Activated CD8-positive, alpha-beta T cell treated with anti-CD3 and anti-CD28 coated beads for 36 hours (primary cell): ENCODE data around the gene CNTNAP2. TPM values are rescaled to one million over a fixed set of nuclear protein-coding genes. Genes with fewer than 3 reads are reported as not detected.

Experiments used
- ATAC-seq: fragments of 200-7000 bp; cut with Tn5 transposase; one replicate; pipeline ENCODE4 v1.10.0; 2021; ENCODE audit warnings: mild to moderate bottlenecking, moderate library complexity
- CTCF ChIA-PET: fragments of 350-600 bp; sonication (Branson Sonifier 250); formaldehyde crosslinking; loops from one replicate; lab custom pipeline; 2021; ENCODE audit warnings: antibody characterized with exemption; lab: Charles Lee
- POLR2A ChIA-PET: fragments of 350-600 bp; sonication (Branson Sonifier 250); formaldehyde crosslinking; loops from one replicate; lab custom pipeline; 2021; ENCODE audit warnings: antibody characterized with exemption; lab: Charles Lee
- DNase-seq: peaks from one replicate; pipeline ENCODE4 v3.0.0-alpha.2; 2020
- H3K27ac Mint-ChIP-seq: one replicate; pipeline ENCODE4 v1.8.0; 2021; ENCODE audit warnings: mild to moderate bottlenecking, mixed read lengths
- H3K27me3 Mint-ChIP-seq: one replicate; pipeline ENCODE4 v1.8.0; 2021; ENCODE audit warnings: mixed read lengths
- H3K36me3 Mint-ChIP-seq: one replicate; pipeline ENCODE4 v1.8.0; 2021; ENCODE audit warnings: low read depth, mixed read lengths
- H3K4me1 Mint-ChIP-seq: one replicate; pipeline ENCODE4 v1.8.0; 2021; ENCODE audit warnings: low read depth, mixed read lengths
- H3K4me3 Mint-ChIP-seq: one replicate; pipeline ENCODE4 v1.8.0; 2021; ENCODE audit warnings: mild to moderate bottlenecking, moderate library complexity, mixed read lengths
- H3K9me3 Mint-ChIP-seq: one replicate; pipeline ENCODE4 v1.8.0; 2021; ENCODE audit warnings: mixed read lengths
- CTCF ChIP-seq: fragments of 200-600 bp; IDR thresholded peaks from one replicate; pipeline ENCODE4 v1.8.0; 2022; ENCODE audit warnings: antibody characterized with exemption, mild to moderate bottlenecking
- intact Hi-C: fragments of 100-400 bp; cut with micrococcal nuclease; formaldehyde crosslinking; loops from one replicate; pipeline ENCODE4 v1.10.0; 2022
- total RNA-seq, 2 experiments: library from RNA; stranded (reverse); gene quantifications; one replicate each; pipeline ENCODE4 v1.2.3, GENCODE V29; 2021

CNTNAP2 gene
- total RNA-seq, 2 experiments from 2014 or later, result not detected

- ATAC-seq (no peak), DNase-seq (no peak)
- Mint-ChIP-seq H3K4me3 (no peak overlapping the region), H3K27ac (no peak overlapping the region), H3K27me3 (no peaks in the 10 kb centered on the region), H3K9me3 (peaks cover 4% of the 10 kb centered on the region), H3K36me3 (no peaks in the 10 kb centered on the region), H3K4me1 (no peaks in the 10 kb centered on the region)
- ChIA-PET CTCF (no interaction called here), POLR2A (no interaction called here)
- intact Hi-C loops, result no loop called here
- TF ChIP-seq CTCF, result no peak
Measured at GRCh38 chr7:146773506-146773905, 656.9 kb downstream of the CNTNAP2 start.

DNA sequence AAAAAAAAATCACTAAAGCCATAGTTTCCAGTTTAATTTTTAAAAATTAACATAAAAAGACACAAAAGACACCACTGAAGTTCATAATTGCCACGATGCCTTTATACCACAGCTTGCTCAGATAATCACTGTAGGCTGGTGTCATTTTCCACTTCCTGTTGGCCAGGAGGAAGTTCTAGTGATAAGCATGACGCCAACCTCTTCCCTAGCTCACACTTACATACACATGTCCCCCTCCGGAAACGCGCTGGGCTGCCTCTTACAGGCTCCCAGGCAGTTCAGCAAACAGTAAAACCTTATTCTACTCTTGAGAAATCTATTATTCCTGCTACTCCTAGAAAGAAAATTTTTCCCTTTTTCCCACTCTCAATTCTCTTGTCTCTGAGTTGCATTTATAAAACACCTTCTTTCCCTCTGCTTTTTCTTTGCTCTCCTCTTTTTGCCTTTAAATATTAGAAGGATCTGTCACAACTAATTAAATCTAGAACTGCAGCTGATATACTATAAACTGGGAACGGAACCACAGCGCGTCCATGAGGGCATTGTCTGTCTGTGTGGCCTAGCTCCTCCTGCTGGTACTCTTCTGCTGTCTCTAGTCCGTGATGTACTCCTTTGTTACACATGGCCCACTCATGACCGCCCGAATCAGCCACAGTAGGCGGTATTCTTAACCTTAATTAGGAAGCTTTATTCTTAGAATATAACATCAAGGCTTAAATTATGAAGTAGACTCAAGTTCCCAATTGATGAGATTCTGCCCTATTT, 664.9 kb downstream of the CNTNAP2 start:
- Mint-ChIP-seq H3K4me3 (no peak overlapping the region), H3K9me3 (peaks cover 8% of the 10 kb centered on the region), H3K36me3 (no peaks in the 10 kb centered on the region), H3K27me3 (no peaks in the 10 kb centered on the region), H3K4me1 (no peaks in the 10 kb centered on the region), H3K27ac (no peak overlapping the region)
- no peak for DNase-seq
- no peak for ATAC-seq
- CTCF ChIA-PET, result no interaction called here
- POLR2A ChIA-PET, result no interaction called here
- intact Hi-C loops, result no loop called here
- no peak for TF ChIP-seq CTCF

DNA sequence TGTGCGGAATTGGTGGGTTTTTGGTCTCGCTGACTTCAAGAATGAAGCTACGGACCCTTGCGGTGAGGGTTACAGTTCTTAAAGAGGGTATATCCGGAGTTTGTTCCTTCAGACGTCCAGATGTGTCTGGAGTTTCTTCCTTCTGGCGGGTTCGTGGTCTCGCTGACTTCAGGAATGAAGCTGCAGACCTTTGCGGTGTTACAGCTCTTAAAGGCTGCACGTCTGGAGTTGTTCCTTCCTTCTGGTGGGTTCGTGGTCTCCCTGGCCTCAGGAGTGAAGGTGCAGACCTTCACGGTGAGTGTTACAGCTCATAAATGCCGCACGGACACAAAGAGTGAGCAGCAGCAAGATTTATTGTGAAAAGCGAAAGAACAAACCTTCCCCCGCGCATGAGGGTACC, 670.7 kb downstream of the CNTNAP2 start:
- intact Hi-C loops, result no loop called here
- no peak for ATAC-seq
- CTCF ChIA-PET, result no interaction called here

GRCh38 chr7:146788008-146788407, 671.4 kb downstream of the CNTNAP2 start:
- TF ChIP-seq CTCF, result no peak
- no peaks in the 10 kb centered on the region for H3K27me3 Mint-ChIP-seq
- H3K4me1 Mint-ChIP-seq, result no peaks in the 10 kb centered on the region
- DNase-seq (no peak), ATAC-seq (no peak)
- peaks cover 8% of the 10 kb centered on the region for H3K9me3 Mint-ChIP-seq
- no peak overlapping the region for H3K27ac Mint-ChIP-seq
- ChIA-PET CTCF (no interaction called here), POLR2A (no interaction called here)
- intact Hi-C loops, result no loop called here
- no peaks in the 10 kb centered on the region for H3K36me3 Mint-ChIP-seq
- no peak overlapping the region for H3K4me3 Mint-ChIP-seq

More for the DNA sequence above, 670.7 kb downstream of the CNTNAP2 start:
- Mint-ChIP-seq H3K4me3 (no peak overlapping the region), H3K9me3 (peaks cover 8% of the 10 kb centered on the region), H3K36me3 (no peaks in the 10 kb centered on the region), H3K27ac (no peak overlapping the region), H3K27me3 (no peaks in the 10 kb centered on the region), H3K4me1 (no peaks in the 10 kb centered on the region)
- POLR2A ChIA-PET, result no interaction called here
- no peak for DNase-seq
- TF ChIP-seq CTCF, result no peak

GRCh38 chr7:146791344-146792285, 675.0 kb downstream of the CNTNAP2 start:
- DNase-seq, result no peak
- peaks cover 15% of the 10 kb centered on the region for H3K9me3 Mint-ChIP-seq
- no peaks in the 10 kb centered on the region for H3K27me3 Mint-ChIP-seq
- ChIA-PET CTCF (no interaction called here), POLR2A (no interaction called here)
- no peak overlapping the region for H3K4me3 Mint-ChIP-seq
- intact Hi-C loops, result no loop called here
- H3K27ac Mint-ChIP-seq, result no peak overlapping the region
- no peaks in the 10 kb centered on the region for H3K36me3 Mint-ChIP-seq
- no peaks in the 10 kb centered on the region for H3K4me1 Mint-ChIP-seq
- ATAC-seq, result no peak
- no peak for TF ChIP-seq CTCF
